ENCODE results near the gene TPGS2.

TPGS2 gene

DNA sequence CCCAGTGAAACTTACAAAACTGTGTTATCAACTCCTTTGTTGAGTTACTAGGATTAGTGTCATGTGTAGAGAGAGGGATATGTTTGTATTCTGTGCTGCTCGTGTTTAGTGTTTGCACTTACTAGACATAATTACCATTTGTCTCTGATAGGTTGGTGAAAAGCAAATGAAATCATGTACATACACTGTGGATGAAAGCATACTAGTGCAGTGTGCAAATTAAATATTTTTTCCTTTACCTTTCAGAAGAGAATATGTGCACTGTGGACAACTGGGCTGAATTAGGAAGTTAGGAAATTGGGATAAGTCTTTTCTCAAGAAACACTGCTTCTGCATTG is 1.3 kb upstream of the TPGS2 start:
- H3K27me3 Mint-ChIP-seq (ENCODE audit: low read depth), result no peaks in the 10 kb centered on the region
- TF ChIP-seq, protein P1, sequence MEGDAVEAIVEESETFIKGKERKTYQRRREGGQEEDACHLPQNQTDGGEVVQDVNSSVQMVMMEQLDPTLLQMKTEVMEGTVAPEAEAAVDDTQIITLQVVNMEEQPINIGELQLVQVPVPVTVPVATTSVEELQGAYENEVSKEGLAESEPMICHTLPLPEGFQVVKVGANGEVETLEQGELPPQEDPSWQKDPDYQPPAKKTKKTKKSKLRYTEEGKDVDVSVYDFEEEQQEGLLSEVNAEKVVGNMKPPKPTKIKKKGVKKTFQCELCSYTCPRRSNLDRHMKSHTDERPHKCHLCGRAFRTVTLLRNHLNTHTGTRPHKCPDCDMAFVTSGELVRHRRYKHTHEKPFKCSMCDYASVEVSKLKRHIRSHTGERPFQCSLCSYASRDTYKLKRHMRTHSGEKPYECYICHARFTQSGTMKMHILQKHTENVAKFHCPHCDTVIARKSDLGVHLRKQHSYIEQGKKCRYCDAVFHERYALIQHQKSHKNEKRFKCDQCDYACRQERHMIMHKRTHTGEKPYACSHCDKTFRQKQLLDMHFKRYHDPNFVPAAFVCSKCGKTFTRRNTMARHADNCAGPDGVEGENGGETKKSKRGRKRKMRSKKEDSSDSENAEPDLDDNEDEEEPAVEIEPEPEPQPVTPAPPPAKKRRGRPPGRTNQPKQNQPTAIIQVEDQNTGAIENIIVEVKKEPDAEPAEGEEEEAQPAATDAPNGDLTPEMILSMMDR (IDR thresholded peaks at IDR 0.05; ENCODE audit: unreplicated experiment in 3 of 3), result no peak
- peaks cover 16% of the 10 kb centered on the region for H3K36me3 Mint-ChIP-seq (ENCODE audit: low read depth)
- peaks cover 27% of the 10 kb centered on the region for H3K4me1 Mint-ChIP-seq
- H3K9me3 Mint-ChIP-seq, result no peaks in the 10 kb centered on the region
- H3K4me3 Mint-ChIP-seq, result peak overlapping the region; percentile 89 to 99 (median 93)
- peak overlapping the region; percentile 27 to 80 (median 74) for H3K27ac Mint-ChIP-seq

DNA sequence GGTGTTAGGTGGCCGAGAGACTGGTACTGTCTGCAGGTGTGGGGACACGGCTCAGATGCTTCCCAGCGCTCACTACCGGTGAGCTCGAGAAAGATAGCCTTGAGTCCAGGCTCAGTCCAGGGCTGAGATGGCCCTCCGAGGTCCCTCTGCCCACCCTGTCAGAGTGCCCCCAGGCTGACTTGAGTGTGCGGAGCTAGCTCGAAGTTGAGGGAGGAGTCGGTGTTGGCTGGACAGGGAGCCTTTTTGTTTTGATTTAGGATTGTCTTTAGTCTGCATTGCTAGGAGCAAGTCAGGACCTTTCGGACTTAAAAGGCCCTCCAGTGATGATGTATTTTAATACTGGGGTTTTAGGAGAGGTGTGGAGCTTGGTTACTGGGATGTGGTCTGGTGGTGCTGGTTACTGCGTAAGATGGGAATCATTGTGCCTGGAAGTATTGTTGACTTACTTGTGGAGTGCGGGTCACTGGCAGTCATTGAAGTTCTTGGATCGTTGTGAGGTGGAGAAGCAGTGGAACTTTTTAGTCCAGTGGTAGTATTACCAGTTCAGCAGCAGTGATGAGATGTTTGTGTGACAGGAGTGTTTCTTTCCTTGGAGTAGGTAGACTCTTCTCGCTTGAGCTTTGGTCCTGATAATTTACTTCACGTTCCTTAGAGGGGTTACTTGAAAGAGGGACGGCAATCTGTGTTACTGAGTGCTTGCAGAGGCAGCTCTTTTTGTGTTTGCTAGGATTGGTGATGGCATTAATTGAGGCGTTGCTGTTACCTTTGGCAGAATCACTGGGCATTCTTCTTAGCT is 758 bp upstream of the TPGS2 start:
- Mint-ChIP-seq H3K4me1 (peaks cover 27% of the 10 kb centered on the region), H3K27me3 (ENCODE audit: low read depth) (no peaks in the 10 kb centered on the region), H3K9me3 (no peaks in the 10 kb centered on the region), H3K27ac (peak overlapping the region; percentile 27 to 80 (median 74)), H3K4me3 (peak overlapping the region; percentile 89 to 99 (median 93)), H3K36me3 (ENCODE audit: low read depth) (peaks cover 20% of the 10 kb centered on the region)
- TF ChIP-seq, protein P1 (IDR thresholded peaks at IDR 0.05; ENCODE audit: unreplicated experiment in 3 of 3), result no peak

DNA sequence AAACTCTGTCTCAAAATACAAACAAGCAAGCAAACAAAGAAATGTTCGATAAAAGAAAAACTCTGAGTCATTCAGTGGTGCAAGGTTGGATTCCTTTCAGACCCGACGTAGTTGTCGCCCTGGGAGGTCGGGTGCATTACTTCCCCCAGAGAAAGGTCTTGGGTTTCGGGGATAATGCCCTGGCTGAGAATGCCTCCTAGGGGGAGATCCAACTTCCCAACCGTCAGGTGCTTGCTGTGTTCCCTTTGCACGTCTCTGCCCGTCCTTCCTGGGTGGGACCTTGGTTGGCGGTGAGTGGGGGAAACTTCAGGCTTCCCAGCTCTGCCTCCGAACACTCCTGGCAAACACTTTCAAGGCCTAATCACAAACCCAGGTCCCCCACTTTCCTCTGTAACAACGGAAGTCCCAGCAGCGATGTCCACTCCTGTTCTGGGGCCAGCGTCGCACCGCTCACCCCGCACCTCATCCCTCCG is 609 bp downstream of the TPGS2 start:
- Mint-ChIP-seq H3K36me3 (ENCODE audit: low read depth) (peaks cover 30% of the 10 kb centered on the region), H3K9me3 (no peaks in the 10 kb centered on the region), H3K27ac (peak overlapping the region; percentile 81 to 96 (median 93)), H3K27me3 (ENCODE audit: low read depth) (no peaks in the 10 kb centered on the region), H3K4me1 (peaks cover 27% of the 10 kb centered on the region), H3K4me3 (peak overlapping the region; percentile 93 to 99 (median 98))
- TF ChIP-seq, protein P1 (IDR thresholded peaks at IDR 0.05; ENCODE audit: unreplicated experiment in 3 of 3), result no peak

DNA sequence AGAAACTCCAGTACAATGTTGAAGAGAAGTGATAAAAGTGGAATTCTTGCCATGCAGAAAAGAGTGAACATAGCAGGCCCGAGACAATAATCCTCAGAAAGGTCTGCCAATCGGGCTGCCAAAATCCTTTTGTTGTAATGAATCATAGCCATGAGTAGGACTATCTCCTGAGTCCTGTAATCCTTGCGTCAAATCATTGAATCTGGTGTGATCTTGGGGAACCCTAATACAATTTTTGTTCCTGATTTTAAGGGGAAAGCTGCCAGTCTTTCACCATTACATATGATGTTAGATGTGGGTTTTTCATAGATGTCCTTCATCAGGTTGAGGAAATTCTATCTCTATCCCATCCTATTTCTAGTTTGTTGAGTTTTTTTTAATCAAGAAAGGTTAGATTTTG is 2.2 kb downstream of the TPGS2 start:
- peaks cover 27% of the 10 kb centered on the region for H3K4me1 Mint-ChIP-seq
- H3K27me3 Mint-ChIP-seq (ENCODE audit: low read depth), result no peaks in the 10 kb centered on the region
- TF ChIP-seq, protein P1 (IDR thresholded peaks at IDR 0.05; ENCODE audit: unreplicated experiment in 3 of 3), result no peak
- H3K4me3 Mint-ChIP-seq, result peak overlapping the region in 1 of 3 experiments; percentile 58
- H3K36me3 Mint-ChIP-seq (ENCODE audit: low read depth), result peaks cover 34% of the 10 kb centered on the region
- no peak overlapping the region for H3K27ac Mint-ChIP-seq
- H3K9me3 Mint-ChIP-seq, result no peaks in the 10 kb centered on the region

DNA sequence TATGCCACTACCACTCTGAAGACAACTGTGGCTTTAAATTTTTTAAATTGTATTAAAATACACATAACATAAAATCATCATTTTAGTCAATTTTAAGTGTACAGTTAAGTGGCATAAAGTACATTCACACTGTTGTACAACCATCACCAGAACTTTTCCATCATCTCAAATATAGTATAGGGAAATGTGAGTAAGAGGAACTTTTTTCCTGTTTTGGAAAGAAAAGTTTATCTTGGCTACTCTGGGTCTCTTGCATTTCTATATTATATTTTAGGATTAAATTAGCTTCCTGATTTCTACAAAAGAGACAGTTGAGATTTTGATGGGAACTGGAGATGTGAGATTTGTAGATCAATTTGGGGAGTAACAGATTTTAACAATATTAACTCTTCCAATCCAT is 3.3 kb downstream of the TPGS2 start:
- H3K4me3 Mint-ChIP-seq, result no peak overlapping the region
- H3K36me3 Mint-ChIP-seq (ENCODE audit: low read depth), result peaks cover 40% of the 10 kb centered on the region
- H3K27ac Mint-ChIP-seq, result no peak overlapping the region
- TF ChIP-seq, protein P1 (IDR thresholded peaks at IDR 0.05; ENCODE audit: unreplicated experiment in 3 of 3), result no peak
- no peaks in the 10 kb centered on the region for H3K27me3 Mint-ChIP-seq (ENCODE audit: low read depth)
- no peaks in the 10 kb centered on the region for H3K9me3 Mint-ChIP-seq
- H3K4me1 Mint-ChIP-seq, result peaks cover 23% of the 10 kb centered on the region

- Mint-ChIP-seq H3K4me1 (no peaks in the 10 kb centered on the region), H3K36me3 (ENCODE audit: low read depth) (peaks cover 49% of the 10 kb centered on the region), H3K27ac (no peak overlapping the region), H3K4me3 (no peak overlapping the region), H3K27me3 (ENCODE audit: low read depth) (no peaks in the 10 kb centered on the region), H3K9me3 (no peaks in the 10 kb centered on the region)
- TF ChIP-seq, protein P1 (IDR thresholded peaks at IDR 0.05; ENCODE audit: unreplicated experiment in 3 of 3), result no peak
Measured at GRCh38 chr18:36821681-36822080, 7.1 kb downstream of the TPGS2 start.
